Stimulated activated CD4-positive, alpha-beta T cell treated with anti-CD3 and anti-CD28 coated beads, Interleukin-15, amount 100 ng/mL, for 48 hours (primary cell): Measurements from ENCODE around the gene CSAG1.
"Not testable (repeated sequence)": the region's sequence is repeated elsewhere in the genome, so short reads cannot be mapped to it uniquely, and the experiment has no call there.

ENCODE experiments used
- DNase-seq, 2 donors: peaks; one replicate each; pipeline ENCODE4 v3.0.0-alpha.2; 2020; ENCODE audit warnings: low read depth in 2 of 2

Gene CSAG1

GRCh38 chrX:152733261-152733975, at the start of gene CSAG1, which contains the start of gene MAGEA12:
TSS of gene CSAG1 (minus strand) at chrX:152733721. CDS start at chrX:152732460, 1,261 bp downstream.
TSS of gene MAGEA12 (plus strand) at chrX:152733757. CDS start at chrX:152736162, 2,405 bp downstream.
- DNase-seq = no peak

GRCh38 chrX:152769549-152770289, 36.2 kb upstream of the CSAG1 start, which contains the start of gene MAGEA6:
TSS of gene MAGEA6 (minus strand) at chrX:152769689. CDS start at chrX:152767650, 2,039 bp downstream.
- not testable (repeated sequence) for DNase-seq

GRCh38 chrX:152766562-152766961, 33.0 kb upstream of the CSAG1 start:
- not testable (repeated sequence) for DNase-seq

GRCh38 chrX:152761582-152761981, 28.1 kb upstream of the CSAG1 start:
- DNase-seq = not testable (repeated sequence)

- DNase-seq = not testable (repeated sequence)
These were observed 26.0 kb upstream of the CSAG1 start for GRCh38 chrX:152759544-152759943.

GRCh38 chrX:152758918-152759317, 25.4 kb upstream of the CSAG1 start, which contains the start of gene CSAG3:
TSS of gene CSAG3 (plus strand) at chrX:152759218.
- not testable (repeated sequence) for DNase-seq

GRCh38 chrX:152754871-152755270, 21.4 kb upstream of the CSAG1 start:
- not testable (repeated sequence) for DNase-seq

GRCh38 chrX:152753686-152754650, 20.4 kb upstream of the CSAG1 start, which contains the start of gene MAGEA2:
TSS of gene MAGEA2 (minus strand) at chrX:152753842. CDS start at chrX:152751363, 2,479 bp downstream.
- DNase-seq = not testable (repeated sequence)

- DNase-seq = no peak
These were observed 5.0 kb upstream of the CSAG1 start for GRCh38 chrX:152738560-152738959.

- DNase-seq = not testable (repeated sequence)
These were observed 3.0 kb upstream of the CSAG1 start for GRCh38 chrX:152736528-152736927.

- no peak for DNase-seq
These were observed 2.5 kb upstream of the CSAG1 start for GRCh38 chrX:152735860-152736511.

GRCh38 chrX:152735101-152735500, 1.6 kb upstream of the CSAG1 start:
- no peak for DNase-seq

- not testable (repeated sequence) for DNase-seq
These were observed 780 bp upstream of the CSAG1 start for GRCh38 chrX:152734143-152734858.

- no peak for DNase-seq
These were observed 8.1 kb downstream of the CSAG1 start for GRCh38 chrX:152725409-152725808.

- not testable (repeated sequence) for DNase-seq
These were observed 19.4 kb downstream of the CSAG1 start, which contains the start of gene MAGEA2B for GRCh38 chrX:152713815-152714787. TSS of gene MAGEA2B (plus strand) at chrX:152714628. CDS start at chrX:152717107, 2,479 bp downstream.

- not testable (repeated sequence) for DNase-seq
These were observed 20.3 kb downstream of the CSAG1 start for GRCh38 chrX:152713195-152713594.

- not testable (repeated sequence) for DNase-seq
These were observed 24.3 kb downstream of the CSAG1 start, which contains the start of gene CSAG2 for GRCh38 chrX:152709173-152709572. TSS of gene CSAG2 (minus strand) at chrX:152709273. CDS start at chrX:152709112, 161 bp downstream.

- not testable (repeated sequence) for DNase-seq
These were observed 27.0 kb downstream of the CSAG1 start for GRCh38 chrX:152706500-152706899.
